HG03457 (cell line): ENCODE measurements around the gene SCAMP2.

Source experiments
- ATAC-seq: cut with Tn5 transposase; IDR thresholded peaks from one replicate; pipeline ENCODE4 v1.9.1; 2021; ENCODE audit warnings: moderate number of reproducible peaks; ENCODE audit not compliant: unreplicated experiment

Gene SCAMP2

GRCh38 chr15:74799255-74799855 is 73.8 kb downstream of the SCAMP2 start:
- ATAC-seq: no peak

- no peak for ATAC-seq
These were observed 74.5 kb downstream of the SCAMP2 start for GRCh38 chr15:74798388-74799254.

- ATAC-seq: no peak
These were observed 77.1 kb downstream of the SCAMP2 start for GRCh38 chr15:74795966-74796625.

- no peak for ATAC-seq
These were observed 78.2 kb downstream of the SCAMP2 start for GRCh38 chr15:74794970-74795349.

- ATAC-seq: no peak
These were observed 78.8 kb downstream of the SCAMP2 start for GRCh38 chr15:74794248-74794969.
